ENCODE results near the gene CYTH3. TPM values are rescaled to one million over a fixed set of nuclear protein-coding genes. Genes with fewer than 3 reads are reported as not detected.
A peak's percentile ranks its signal among the peaks of the same experiment; 100 is the strongest.

Gene CYTH3
- total RNA-seq, 2 donors from 2014 or later: 1.4 to 2.0 TPM

DNA sequence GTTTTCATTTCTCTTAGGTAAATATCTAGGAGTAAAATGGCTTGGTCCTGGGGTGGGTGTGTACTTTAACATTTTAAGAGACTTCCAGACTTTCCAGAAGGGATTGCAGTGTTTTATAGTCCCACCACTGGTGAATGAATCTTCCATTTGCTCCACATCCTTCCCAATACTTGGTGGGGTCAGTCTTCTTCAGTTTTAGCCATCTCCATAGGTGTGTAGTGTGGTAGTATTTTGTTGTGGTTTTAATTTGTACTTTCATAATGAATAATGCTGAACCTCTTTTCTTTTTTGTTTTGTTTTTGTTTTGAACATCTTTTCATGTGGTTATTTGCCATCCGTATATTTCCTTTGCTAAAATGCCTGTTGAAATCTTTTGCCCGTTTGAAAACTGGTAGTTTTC, 154.9 kb downstream of the CYTH3 start:
- ATAC-seq (replicated peaks in 1 of 2) (peak; percentile 29 to 49), DNase-seq (no peak)
- Mint-ChIP-seq H3K4me3 (peak overlapping the region in 1 of 2 donors; percentile 61), H3K9me3 (peaks cover 3 to 4% of the 10 kb centered on the region in 2 donors), H3K27me3 (ENCODE audit: low read depth) (no peaks in the 10 kb centered on the region), H3K27ac (peak overlapping the region; percentile 86), H3K36me3 (ENCODE audit: insufficient read depth in 2 of 2) (peaks cover 19 to 50% of the 10 kb centered on the region in 2 donors), H3K4me1 (ENCODE audit: low read depth) (peaks cover 15% of the 10 kb centered on the region)

GRCh38 chr7:6116211-6116610, 156.2 kb downstream of the CYTH3 start:
- Mint-ChIP-seq H3K4me3 (no peak overlapping the region), H3K36me3 (ENCODE audit: insufficient read depth in 2 of 2) (peaks cover 13 to 45% of the 10 kb centered on the region in 2 donors), H3K27me3 (ENCODE audit: low read depth) (no peaks in the 10 kb centered on the region), H3K4me1 (ENCODE audit: low read depth) (peaks cover 15% of the 10 kb centered on the region), H3K27ac (no peak overlapping the region), H3K9me3 (no peaks in the 10 kb centered on the region)
- no peak for DNase-seq
- ATAC-seq (replicated peaks in 1 of 2): no peak

Other genes with a start within 250 kb of the CYTH3 start
- not detected for gene ANKRD61, start 241.2 kb downstream of the CYTH3 start, total RNA-seq
- gene EIF2AK1, start 213.4 kb downstream of the CYTH3 start, total RNA-seq: 100 to 1,000 TPM; 103 to 130 TPM
- gene USP42, start 167.7 kb downstream of the CYTH3 start, total RNA-seq: 10 to 100 TPM; 10.3 to 11.3 TPM
- gene FAM220A, start 76.3 kb upstream of the CYTH3 start, total RNA-seq: 10 to 100 TPM; 15.0 to 19.6 TPM
- gene RAC1, start 101.9 kb upstream of the CYTH3 start, total RNA-seq: 100 to 1,000 TPM; 171 to 176 TPM
- 10 to 100 TPM; 12.9 to 17.9 TPM for gene DAGLB, start 175.3 kb upstream of the CYTH3 start, total RNA-seq
- 10 to 100 TPM; 64.9 to 88.0 TPM for gene KDELR2, start 211.5 kb upstream of the CYTH3 start, total RNA-seq

Data from activated T-cell treated with anti-CD3 and anti-CD28 coated beads, Interleukin-2, amount 50 U/mL, for 72 hours (primary cell).